PC-3 (cell line): Measurements from ENCODE around the gene CWF19L1. TPM values are rescaled to one million over a fixed set of nuclear protein-coding genes. Genes with fewer than 3 reads are reported as not detected.
"Not testable (repeated sequence)": the region's sequence is repeated elsewhere in the genome, so short reads cannot be mapped to it uniquely, and the experiment has no call there.

ENCODE experiments used
- ATAC-seq: fragments of 200-7000 bp; cut with Tn5 transposase; 2 replicates; pipeline ENCODE4 v1.9.1; 2020; ENCODE audit warnings: mild to moderate bottlenecking, moderate library complexity
- BruUV-seq: library from RNA; stranded (reverse); fragments of 400-500 nt; replicated peaks from 2 replicates; lab custom pipeline; 2021; lab: Mats Ljungman, UMichigan
- CTCF ChIA-PET: fragments of 300-600 bp; sonication (Branson Sonifier 250); formaldehyde crosslinking; loops from one replicate; lab custom pipeline; 2022; ENCODE audit warnings: antibody characterized with exemption; lab: Charles Lee
- POLR2A ChIA-PET: fragments of 300-600 bp; sonication (Branson Sonifier 250); formaldehyde crosslinking; loops from one replicate; lab custom pipeline; 2022; ENCODE audit warnings: antibody characterized with exemption; ENCODE audit not compliant: unreplicated experiment; lab: Charles Lee
- DNase-seq: peaks from one replicate; pipeline ENCODE4 v3.0.0-alpha.2; 2015
- H2AFZ ChIP-seq: fragments of 300-600 bp; sonication (generic); 2 replicates; pipeline ENCODE4 v1.6.0; 2016; ENCODE audit warnings: antibody characterized with exemption, low read length
- H3F3A ChIP-seq: fragments of 300-600 bp; sonication (generic); one replicate; pipeline ENCODE4 v1.6.0; 2017; ENCODE audit warnings: antibody characterized with exemption, low read length, control low read depth, mild to moderate bottlenecking; ENCODE audit not compliant: unreplicated experiment
- H3K27ac ChIP-seq: fragments of 300-600 bp; sonication (generic); 2 replicates; pipeline ENCODE4 v1.5.1; 2016; ENCODE audit warnings: mild to moderate bottlenecking, low read length
- H3K27me3 ChIP-seq: fragments of 300-600 bp; sonication (generic); 2 replicates; pipeline ENCODE4 v1.6.1; 2016; ENCODE audit warnings: low read length, mixed read lengths
- H3K36me3 ChIP-seq: fragments of 300-600 bp; sonication (generic); 2 replicates; pipeline ENCODE4 v1.6.1; 2016; ENCODE audit warnings: low read depth, mixed run types, low read length, mixed read lengths
- H3K4me1 ChIP-seq: fragments of 300-600 bp; sonication (generic); 2 replicates; pipeline ENCODE4 v1.5.1; 2016; ENCODE audit warnings: low read length; ENCODE audit not compliant: insufficient read depth
- H3K4me2 ChIP-seq: fragments of 300-600 bp; sonication (generic); 2 replicates; pipeline ENCODE4 v1.6.0; 2016; ENCODE audit warnings: low read length
- H3K4me3 ChIP-seq: fragments of 300-600 bp; sonication (generic); 2 replicates; pipeline ENCODE4 v1.5.1; 2016; ENCODE audit warnings: mild to moderate bottlenecking, low read length, mixed read lengths
- H3K79me2 ChIP-seq: fragments of 300-600 bp; sonication (generic); 2 replicates; pipeline ENCODE4 v1.6.1; 2017; ENCODE audit warnings: low read length, mixed read lengths
- H3K9ac ChIP-seq: fragments of 300-600 bp; sonication (generic); 2 replicates; pipeline ENCODE4 v1.6.0; 2016; ENCODE audit warnings: mild to moderate bottlenecking, low read length
- H3K9me2 ChIP-seq: fragments of 300-600 bp; sonication (generic); replicated peaks from 2 replicates; pipeline ENCODE4 v1.6.1; 2016; ENCODE audit warnings: mixed run types, low read length, mixed read lengths
- H3K9me3 ChIP-seq: fragments of 300-600 bp; sonication (generic); 2 replicates; pipeline ENCODE4 v1.6.1; 2016; ENCODE audit warnings: low read length, mixed read lengths
- H4K20me1 ChIP-seq: fragments of 300-600 bp; sonication (generic); 2 replicates; pipeline ENCODE4 v1.6.1; 2016; ENCODE audit warnings: low read length, mixed read lengths
- CTCF ChIP-seq: fragments of 300-600 bp; sonication (generic); conservative IDR thresholded peaks from 2 replicates; pipeline ENCODE4 v1.5.1; 2017; ENCODE audit warnings: antibody characterized with exemption, low read depth, mild to moderate bottlenecking, low read length
- EZH2 ChIP-seq: fragments of 300-600 bp; sonication (generic); IDR thresholded peaks from one replicate; pipeline ENCODE4 v1.6.1; 2017; ENCODE audit warnings: antibody characterized with exemption, mild to moderate bottlenecking, low read length; ENCODE audit not compliant: unreplicated experiment
- EZH2phosphoT487 ChIP-seq: fragments of 300-600 bp; sonication (generic); IDR thresholded peaks from 2 replicates; pipeline ENCODE4 v1.6.1; 2018; ENCODE audit warnings: mild to moderate bottlenecking, antibody characterized with exemption, low read length, borderline replicate concordance
- intact Hi-C: fragments of 100-400 bp; cut with micrococcal nuclease; formaldehyde crosslinking; loops from 2 replicates; pipeline ENCODE4 v1.9.0; 2023
- total RNA-seq: library from RNA; depleted of rRNA; stranded (reverse); fragments of >200 nt; gene quantifications from 2 replicates; pipeline ENCODE4 v1.2.3, GENCODE V29; 2014

Gene CWF19L1
- total RNA-seq, 1 experiment from 2014 or later = 31.4 TPM

GRCh38 chr10:100287756-100288155 lies 20.3 kb upstream of the CWF19L1 start:
- Histone ChIP-seq H3K4me1 (peaks cover 15% of the 10 kb centered on the region), H3K9ac (no peak overlapping the region), H3K27ac (no peak overlapping the region), H3F3A (no peaks in the 10 kb centered on the region), H3K9me3 (no peaks in the 10 kb centered on the region), H3K27me3 (no peaks in the 10 kb centered on the region), H3K36me3 (no peaks in the 10 kb centered on the region), H4K20me1 (no peaks in the 10 kb centered on the region), H3K9me2 (no peaks in the 10 kb centered on the region), H3K4me3 (no peak overlapping the region), H2AFZ (no peak overlapping the region), H3K4me2 (no peak overlapping the region), H3K79me2 (peaks cover 35% of the 10 kb centered on the region)
- ChIA-PET CTCF (no interaction called here), POLR2A (no interaction called here)
- ATAC-seq (no peak), DNase-seq (no peak)
- no TSS peak for BruUV-seq
- TF ChIP-seq CTCF = no peak
- TF ChIP-seq EZH2 = no peak
- TF ChIP-seq EZH2phosphoT487 = no peak
- intact Hi-C loops = loop anchor here (5.0 kb wide), 1 partner anchor 85 kb away; no protein-coding TSS in a partner anchor

GRCh38 chr10:100286051-100287033 lies 18.9 kb upstream of the CWF19L1 start, which contains the start of gene BLOC1S2:
TSS of gene BLOC1S2 (minus strand) at chr10:100286680. CDS start at chr10:100286659, 21 bp downstream.
- Histone ChIP-seq H4K20me1 (no peaks in the 10 kb centered on the region; the same call in 1 of the 2 replicates), H3F3A (no peaks in the 10 kb centered on the region), H2AFZ (peak within 1 kb of the TSS; percentile 88), H3K4me1 (peaks cover 15% of the 10 kb centered on the region), H3K79me2 (peaks cover 45% of the 10 kb centered on the region), H3K27me3 (no peaks in the 10 kb centered on the region), H3K9me2 (no peaks in the 10 kb centered on the region), H3K4me2 (peak within 1 kb of the TSS; percentile 96), H3K27ac (peak within 1 kb of the TSS; percentile 73), H3K36me3 (no peaks in the 10 kb centered on the region), H3K4me3 (peak within 1 kb of the TSS; percentile 87), H3K9ac (peak within 1 kb of the TSS; percentile 70), H3K9me3 (no peaks in the 10 kb centered on the region)
- no peak for TF ChIP-seq EZH2phosphoT487
- no peak for TF ChIP-seq EZH2
- TF ChIP-seq CTCF = no peak
- POLR2A ChIA-PET = interaction anchor here (0.5 to 0.6 kb wide), 2 partner anchors 60 to 249 kb away, joined by 8 to 28 read pairs; partner anchors contain the start of gene SCD
- CTCF ChIA-PET = interaction anchor here (0.8 kb wide), 1 partner anchor 17 kb away, joined by 3 read pairs; no protein-coding TSS in a partner anchor
- no TSS peak for BruUV-seq
- intact Hi-C loops = loop anchor here (5.0 kb wide), 1 partner anchor 86 kb away; no protein-coding TSS in a partner anchor
- ATAC-seq (peak; percentile 94), DNase-seq (peak; percentile 83)

GRCh38 chr10:100285326-100285725 lies 17.9 kb upstream of the CWF19L1 start:
- H3K4me2 ChIP-seq = peak overlapping the region; percentile 96
- not testable (repeated sequence) for DNase-seq, H3K9me3 ChIP-seq, H4K20me1 ChIP-seq, H3K36me3 ChIP-seq, ATAC-seq, H3K27ac ChIP-seq, H3K27me3 ChIP-seq, BruUV-seq, H3K9me2 ChIP-seq, H3F3A ChIP-seq
- ChIA-PET CTCF (interaction anchor here (0.8 kb wide), 1 partner anchor 18 kb away, joined by 3 read pairs; no protein-coding TSS in a partner anchor), POLR2A (interaction anchor here (0.5 kb wide), 1 partner anchor 62 kb away, joined by 28 read pairs; the partner anchor contains the start of gene SCD)
- peaks cover 15% of the 10 kb centered on the region for H3K4me1 ChIP-seq
- H3K4me3 ChIP-seq = peak overlapping the region; percentile 87
- intact Hi-C loops = loop anchor here (5.0 kb wide), 1 partner anchor 87 kb away; no protein-coding TSS in a partner anchor
- H2AFZ ChIP-seq = 0 out of 2 replicates have a peak overlapping the region, but pooled peaks have one; percentile 88
- peaks cover 45% of the 10 kb centered on the region for H3K79me2 ChIP-seq
- H3K9ac ChIP-seq = peak overlapping the region; percentile 70
